ENCODE results near the gene LYPD4.

The LYPD4 gene

DNA sequence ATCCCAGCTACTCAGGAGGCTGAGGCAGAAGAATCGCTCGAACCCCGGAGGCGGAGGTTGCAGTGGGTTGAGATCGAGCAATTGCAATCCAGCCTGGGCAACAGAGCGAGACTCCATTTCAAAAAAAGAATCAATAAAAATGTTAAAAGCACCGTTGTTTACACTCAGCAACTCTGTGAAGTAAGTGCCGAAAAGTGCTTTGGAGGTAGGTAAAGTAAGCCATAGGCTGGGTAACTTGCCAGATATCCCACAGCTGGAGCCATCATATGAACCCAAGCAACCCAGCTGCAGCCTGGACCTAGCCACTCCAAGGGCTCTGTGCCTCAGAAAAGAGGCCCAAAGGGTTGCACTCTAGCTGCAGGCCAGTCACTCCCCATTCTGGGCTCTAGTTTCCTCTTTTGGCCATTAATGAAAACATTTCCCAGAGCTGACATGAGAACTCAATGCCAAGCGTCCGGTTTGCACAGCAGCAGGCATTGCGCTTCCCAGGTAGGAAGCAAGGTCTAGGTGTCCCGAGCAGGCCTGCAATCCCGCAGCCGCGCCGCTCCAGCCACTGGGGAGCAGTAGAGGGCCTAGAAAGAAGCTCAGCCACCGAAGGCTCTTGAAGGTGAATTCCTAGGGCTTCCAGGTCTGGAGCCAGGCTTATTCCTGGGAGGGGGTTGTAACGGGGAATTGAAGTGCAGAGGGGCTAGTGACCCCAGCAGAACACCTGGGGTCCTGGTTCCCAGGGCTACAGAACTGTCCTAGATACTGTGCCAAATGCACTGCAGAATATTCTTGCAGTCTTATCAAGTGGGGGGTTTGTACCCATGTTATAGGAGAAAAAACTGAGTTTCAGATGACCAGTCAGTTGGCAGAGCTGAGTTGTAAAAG lies 28.5 kb upstream of the LYPD4 start:
- DNase-seq, result peak in 9 of 14 donors; percentile 3 to 40 (median 10)

DNA sequence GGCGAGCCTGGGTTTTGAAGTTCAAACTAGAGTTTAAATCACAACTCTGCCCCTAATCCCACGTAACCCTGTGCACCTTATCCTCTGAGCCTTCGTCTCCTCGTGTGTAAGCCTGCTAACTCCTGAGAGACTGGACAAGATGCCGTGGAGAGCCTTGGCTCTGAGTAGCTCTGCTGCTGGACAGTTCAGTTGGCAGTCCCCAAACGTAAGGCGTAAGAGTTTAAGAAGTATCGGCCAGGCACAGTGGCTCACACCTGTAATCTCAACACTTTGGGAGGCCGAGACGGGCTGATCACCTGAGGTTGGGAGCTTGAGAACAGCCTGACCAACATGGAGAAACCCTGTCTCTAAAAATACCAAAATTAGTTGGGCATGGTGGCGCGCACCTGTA lies 27.9 kb upstream of the LYPD4 start:
- no peak for DNase-seq

DNA sequence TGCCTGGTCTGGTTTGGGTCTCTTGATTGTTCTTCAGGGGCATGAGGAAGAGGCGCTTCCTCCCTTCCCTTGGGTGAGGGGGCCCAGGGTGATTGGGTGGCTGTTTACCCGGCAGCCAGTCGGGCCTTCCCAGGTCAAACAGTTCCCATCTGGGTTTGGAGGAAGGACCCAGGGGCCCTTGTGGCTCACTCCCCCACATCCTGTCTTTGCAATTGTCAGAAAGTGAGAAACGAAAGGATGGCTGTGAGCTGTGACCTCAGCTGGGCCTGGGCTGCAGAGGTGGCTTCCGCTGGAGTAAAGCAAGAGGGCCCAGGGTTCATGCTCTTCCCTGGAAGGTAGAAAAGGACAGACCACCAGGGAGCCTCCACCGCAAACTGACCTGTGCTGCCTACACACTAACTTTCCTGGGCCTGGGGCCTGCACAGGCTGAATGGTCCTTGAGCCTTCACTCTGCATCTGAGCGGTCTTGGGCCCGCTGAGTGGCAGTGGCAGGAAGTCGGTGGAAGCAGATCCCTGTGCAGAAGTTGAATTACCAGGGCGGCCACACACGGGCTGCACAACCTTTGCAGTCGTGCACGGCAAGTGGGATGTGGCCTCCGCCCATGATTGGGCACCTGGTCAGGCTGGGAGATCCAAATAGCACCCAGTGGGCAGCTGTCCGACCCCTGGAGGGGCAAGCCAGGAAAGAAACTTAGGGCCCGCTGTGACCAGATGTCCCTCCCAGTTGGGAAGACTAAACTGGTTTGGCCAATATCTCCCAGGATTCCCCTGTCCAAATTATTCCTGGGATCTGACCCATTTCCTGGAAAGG lies 27.3 kb upstream of the LYPD4 start:
- DNase-seq, result peak in 6 of 14 donors; percentile 7 to 26 (median 12)

DNA sequence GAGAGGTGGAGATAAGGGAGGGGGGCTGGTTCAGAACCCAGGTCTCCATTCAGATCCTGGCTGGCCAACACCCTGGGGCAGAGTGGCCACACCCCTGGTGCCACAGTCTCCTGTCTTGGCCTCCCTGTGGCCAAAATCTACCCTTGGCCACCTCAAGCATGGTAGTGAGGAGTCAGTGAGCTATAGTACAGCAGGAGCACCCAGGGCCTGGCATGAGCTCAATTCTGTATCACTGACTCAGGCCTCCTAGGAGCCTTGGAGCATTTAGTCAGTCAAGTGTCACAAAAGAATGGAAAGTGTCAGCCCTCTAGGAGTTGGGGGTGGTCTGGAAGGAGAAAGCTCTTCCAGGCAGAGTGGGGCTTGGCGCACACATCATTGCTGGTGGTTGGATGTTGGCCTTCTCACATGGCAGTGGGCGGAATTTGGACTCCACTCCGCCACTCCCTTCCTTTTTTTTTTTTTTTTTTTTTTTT lies 26.0 kb upstream of the LYPD4 start:
- peak in 1 of 14 donors; percentile 23 for DNase-seq

DNA sequence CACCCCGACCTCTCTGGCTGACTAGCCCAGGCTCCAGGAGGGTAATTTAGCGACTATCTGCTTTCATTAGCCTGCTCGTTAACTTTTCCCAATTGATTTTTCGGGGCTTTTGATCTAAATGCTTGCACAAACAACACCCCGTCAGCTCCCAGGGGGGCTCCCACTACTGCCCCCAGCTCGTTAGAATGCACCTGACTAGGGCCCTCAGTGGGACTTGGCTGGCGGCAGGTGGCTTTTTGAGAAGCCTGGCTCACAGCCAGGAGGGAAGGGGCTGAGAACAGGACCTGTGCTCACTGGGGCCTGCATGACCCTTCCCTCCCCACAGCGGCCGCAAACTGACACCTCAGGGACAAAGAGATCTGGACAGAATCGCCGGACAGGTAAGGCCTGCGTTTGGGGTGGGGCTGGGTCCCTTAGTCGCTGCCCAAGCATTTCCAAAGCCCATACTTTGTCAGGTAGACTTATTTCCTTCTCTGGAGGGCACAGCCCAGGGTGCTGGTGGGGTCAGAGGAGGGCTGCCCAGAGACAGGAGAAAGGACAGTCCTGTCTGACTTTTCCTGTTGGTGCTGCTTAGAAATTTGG lies 25.0 kb upstream of the LYPD4 start:
- no peak for DNase-seq

DNA sequence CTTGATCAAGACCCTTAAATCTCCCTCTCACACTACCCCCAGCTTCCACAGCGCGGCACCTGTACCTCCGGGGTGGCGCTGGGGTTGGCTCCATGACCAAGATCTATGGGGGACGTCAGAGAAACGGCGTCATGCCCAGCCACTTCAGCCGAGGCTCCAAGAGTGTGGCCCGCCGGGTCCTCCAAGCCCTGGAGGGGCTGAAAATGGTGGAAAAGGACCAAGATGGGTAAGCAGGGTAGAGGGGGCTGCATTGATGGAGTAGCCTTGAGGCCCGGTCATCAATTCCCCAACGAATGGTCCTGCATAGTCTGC lies 24.5 kb upstream of the LYPD4 start:
- no peak for DNase-seq

DNA sequence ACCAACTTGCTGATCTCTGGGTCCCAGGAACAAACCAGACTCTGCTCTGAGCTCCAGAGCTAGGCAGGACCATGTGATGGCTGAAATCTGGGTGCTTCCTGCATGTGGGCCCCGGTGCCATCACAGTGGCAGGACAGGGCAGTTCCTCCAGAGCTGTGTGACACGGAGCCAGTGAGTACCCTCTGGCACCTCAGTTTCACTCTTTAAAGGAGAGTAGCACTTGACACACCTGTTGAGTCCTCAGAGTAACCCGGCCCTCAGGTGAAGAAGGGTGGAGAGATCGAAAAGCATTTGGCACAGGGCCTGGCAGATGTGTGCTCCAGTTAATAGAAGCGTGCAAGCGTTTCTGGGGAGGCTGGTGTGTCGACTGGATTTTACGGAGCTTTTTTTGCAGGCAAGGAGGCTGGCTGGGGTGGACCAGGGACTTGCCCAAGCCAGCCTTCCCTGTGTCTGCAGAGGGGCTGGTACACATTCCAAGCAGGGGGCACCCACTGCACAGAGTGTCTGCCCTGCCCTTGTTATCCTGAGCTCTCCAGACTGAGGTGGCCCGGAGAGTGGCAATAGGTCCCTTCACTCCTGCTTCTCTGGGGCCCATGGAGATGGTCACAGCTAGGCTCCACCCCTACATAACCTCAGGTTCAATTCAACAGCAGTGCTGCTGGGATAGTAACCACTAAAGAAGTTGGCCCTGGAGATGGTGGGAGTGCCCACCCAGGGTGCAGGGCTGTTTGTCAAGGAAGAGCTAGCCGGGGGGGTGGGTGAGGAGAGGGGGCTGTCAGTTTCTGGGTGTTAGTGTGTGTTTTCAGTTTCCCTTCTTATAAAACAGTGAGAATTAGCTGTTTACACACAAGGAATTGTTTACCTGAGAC lies 23.9 kb upstream of the LYPD4 start:
- no peak for DNase-seq

DNA sequence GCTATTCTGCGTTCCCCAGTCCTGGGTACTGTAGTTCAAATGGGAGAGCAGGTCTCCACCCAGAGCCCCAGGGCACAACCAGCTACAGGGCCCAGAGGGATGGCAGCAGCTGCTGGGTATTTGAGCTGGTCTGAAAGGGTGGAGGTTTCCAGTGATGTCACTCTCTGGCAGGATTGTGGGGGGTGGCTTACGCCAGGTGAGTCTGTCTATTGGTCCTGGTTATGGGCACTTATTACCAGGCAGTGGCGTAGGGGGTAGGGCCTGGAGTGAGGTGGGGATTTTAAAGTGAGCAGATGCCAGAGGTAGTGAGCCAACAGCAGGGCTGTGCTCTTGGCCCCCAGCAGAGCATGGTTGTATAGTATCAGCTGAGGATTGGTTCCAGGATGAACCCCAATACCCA lies 21.8 kb upstream of the LYPD4 start:
- no peak for DNase-seq

DNA sequence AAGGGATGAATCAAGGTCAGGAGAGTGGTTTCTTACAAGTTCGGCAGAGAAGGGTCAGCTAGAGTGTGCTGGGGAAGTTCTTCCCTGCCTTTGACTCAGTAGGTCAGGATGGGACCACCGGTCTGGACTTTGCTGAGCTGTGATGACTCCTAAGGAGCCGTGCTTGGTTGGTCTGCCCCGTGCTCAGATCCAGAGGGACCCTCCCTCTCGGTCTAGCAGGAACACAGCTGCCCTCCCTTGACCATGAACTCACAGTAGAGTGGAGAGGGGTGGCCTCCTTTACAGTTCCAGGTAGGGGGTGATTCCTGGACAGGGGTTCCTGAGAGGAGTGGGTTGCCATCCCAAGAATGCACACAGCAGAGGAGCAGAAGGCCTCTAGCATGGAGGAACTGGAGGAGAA lies 19.9 kb upstream of the LYPD4 start:
- no peak for DNase-seq

DNA sequence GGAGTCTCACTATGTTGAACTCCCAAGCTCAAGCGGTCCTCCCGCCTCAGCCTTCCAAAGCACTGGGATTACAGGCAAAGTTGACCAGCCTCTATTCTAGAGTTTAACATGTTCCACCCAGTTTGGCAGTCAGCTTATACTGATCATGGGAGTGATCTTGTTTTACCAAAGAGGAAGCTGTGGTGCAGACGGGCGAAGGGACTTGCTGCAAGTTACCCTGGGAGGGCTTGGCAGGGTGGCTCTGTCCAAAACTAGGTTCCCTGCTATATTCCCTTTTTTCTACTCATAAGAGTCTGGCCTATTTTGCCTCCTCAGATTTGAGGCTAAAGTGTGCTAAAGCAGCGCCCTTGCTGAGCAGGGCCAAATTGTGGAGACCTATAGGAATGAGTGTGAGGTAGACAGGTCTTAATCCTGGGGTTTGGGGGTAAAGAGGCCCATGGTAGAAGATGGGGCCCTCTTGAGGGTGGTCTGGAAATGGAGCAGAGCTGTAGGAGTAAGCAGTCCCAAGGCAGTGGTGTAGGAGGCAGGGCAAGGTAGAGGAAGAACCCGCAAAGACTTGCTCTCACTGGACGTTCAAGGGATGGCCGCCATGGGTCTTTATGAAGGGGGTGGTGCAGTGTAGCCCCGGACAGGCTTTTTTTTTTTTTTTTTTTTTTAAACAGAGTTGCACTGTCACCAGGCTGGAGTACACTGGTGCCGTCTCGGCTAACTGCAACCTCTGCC lies 18.9 kb upstream of the LYPD4 start:
- peak in 1 of 14 donors; percentile 4 for DNase-seq

DNA sequence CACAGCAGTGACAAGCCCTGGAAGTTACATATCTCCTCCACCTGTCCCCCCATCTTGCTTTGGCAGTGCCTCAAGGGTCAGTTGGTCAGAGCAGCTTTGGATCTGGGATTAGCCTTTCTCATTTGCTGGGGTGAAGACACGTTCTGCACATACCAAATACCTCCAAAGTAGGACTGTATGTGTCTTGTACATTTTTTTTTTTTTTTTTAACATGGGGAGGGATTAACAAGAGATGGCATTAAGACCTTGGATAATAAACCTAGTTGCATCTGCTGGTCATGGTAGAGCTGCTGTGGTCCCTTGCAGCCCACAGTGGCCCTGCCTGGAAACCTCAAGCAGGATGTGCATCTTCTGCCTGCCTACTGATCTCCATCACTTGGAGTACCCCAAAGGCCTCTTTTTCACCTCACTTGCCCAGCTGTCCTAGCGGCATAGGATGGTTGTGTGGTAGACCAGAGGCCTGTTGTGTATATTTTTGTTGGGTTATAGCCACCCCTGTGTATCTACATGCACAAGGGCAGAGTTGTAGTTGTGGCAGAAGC lies 18.0 kb upstream of the LYPD4 start:
- DNase-seq, result no peak

DNA sequence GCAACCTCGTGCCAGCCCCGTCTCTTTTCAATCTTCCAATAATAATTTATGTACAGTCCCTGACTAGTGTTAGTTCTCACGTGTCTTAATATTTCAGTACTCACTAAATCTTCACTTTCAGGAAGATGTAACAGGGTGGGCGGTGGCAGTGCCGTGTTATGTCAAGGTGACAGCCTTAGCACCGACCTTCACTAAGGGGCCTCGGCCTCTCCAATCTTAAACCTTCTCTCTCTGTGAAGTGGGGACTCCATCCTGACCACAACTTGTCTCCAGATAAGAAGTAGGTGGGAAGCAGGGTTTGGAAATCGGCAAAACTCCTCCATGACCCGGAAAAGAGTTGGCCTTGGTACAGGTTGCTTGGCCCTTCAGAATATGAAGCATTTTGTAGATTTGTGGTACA lies 17.4 kb upstream of the LYPD4 start:
- no peak for DNase-seq

DNA sequence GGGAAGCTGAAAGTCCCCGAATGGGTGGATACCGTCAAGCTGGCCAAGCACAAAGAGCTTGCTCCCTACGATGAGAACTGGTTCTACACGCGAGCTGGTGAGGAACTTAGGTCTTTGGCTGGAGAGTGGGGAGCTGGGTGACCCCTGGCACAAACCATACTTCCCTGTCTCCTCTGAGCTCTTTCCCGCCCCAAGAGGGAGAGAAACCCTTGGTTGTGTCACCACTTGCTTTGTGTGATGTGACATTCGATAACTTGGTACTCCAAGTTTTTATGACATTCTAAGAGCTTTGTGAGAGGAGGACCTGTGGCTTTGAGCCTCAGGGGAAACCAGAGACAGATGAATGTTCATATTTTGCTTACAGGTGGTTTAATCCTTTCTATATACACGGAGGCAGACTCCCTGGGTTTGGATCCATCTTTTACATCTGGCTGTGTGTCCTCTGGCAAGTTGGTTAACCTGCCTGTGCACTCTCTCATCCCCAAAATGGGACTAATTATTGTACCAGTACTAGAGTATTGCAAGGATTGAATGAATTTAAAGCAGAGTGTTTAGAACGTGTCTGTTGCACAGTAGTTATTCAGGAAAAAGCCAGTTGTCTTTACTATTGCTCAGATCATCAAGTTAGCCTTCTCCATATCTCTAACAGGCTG lies 16.8 kb upstream of the LYPD4 start:
- DNase-seq, result no peak

DNA sequence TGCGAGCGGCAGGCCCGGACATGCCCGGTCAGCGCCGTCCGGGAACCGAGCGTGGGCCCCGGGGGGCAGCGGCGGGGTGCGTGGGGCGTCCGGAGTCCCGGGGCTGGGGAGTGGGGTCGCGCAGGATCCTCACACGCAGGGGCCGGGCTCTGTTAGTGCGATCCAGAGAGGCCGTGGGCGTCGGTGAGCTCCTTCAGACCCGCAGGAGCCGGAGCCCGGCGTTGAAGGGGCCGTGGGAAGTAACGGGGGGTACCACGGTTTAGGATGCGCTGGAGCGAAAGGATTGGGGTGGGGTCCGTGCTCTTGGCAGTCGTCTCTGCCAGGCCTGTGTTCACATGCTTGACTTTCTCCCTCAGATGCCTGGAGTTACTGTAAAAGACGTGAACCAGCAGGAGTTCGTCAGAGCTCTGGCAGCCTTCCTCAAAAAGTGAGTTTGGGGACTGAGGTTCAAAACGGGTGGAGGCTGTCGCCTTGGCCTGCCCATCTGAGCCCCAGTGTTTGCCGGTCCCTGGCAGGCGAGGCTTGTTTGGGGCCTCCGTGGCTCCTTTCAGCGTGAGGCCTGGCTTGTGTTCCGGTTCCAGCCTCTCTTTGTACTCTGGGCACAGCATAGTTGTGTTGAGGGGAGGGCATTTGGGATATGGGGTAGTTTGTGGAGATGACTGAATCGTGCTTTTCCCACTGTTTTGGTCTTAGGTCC lies 16.1 kb upstream of the LYPD4 start:
- DNase-seq, result no peak

DNA sequence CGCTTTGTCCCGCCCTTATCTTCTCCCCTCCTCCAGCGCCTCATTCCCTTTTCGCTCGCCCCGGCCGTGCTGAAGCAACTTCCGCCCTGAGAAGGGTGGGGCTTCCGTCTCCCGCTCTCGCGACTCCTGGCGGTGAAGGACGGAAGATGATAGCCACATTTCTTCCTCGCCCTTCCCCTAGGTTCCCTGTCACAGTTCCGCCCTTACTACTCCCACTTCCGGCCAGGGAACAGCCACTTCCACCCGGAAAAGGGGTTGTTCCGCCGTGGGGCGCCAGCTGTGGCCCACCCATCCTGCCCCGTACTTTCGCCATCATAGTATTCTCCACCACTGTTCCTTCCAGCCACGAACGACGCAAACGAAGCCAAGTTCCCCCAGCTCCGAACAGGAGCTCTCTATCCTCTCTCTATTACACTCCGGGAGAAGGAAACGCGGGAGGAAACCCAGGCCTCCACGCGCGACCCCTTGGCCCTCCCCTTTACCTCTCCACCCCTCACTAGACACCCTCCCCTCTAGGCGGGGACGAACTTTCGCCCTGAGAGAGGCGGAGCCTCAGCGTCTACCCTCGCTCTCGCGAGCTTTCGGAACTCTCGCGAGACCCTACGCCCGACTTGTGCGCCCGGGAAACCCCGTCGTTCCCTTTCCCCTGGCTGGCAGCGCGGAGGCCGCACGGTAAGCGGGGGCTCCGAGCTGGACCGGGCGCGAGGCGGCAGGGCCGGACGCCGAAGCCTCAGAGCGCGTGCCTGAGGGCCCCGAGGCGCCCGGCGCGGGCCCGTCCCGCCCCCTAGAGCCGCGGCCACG lies 15.3 kb upstream of the LYPD4 start, which contains the start of gene RPS19:
Gene RPS19 (plus strand): TSS at position 638 of the 801 bp plus-strand sequence. CDS start 520 bp downstream, outside the sequence.
- peak; percentile 88 to 100 (median 98) for DNase-seq

DNA sequence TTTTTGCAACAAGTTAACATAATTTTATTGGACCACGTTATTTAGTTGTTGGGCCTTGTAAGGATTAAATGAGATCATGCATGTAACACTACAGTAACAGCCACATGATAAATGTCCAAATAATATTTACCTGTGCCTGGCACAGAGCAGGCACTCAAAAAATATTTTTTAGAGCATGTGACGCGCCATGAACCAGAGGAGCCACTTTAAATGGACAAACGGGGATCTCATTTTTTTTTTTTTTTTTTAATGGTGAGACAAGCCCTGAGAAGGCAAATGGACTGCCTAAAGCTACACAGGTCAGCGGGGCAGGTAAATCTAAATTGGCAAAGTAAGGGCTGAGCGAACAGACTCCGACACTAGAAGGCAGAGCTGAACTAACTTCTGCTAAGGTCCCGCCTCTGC lies 14.7 kb upstream of the LYPD4 start:
- DNase-seq, result no peak

DNA sequence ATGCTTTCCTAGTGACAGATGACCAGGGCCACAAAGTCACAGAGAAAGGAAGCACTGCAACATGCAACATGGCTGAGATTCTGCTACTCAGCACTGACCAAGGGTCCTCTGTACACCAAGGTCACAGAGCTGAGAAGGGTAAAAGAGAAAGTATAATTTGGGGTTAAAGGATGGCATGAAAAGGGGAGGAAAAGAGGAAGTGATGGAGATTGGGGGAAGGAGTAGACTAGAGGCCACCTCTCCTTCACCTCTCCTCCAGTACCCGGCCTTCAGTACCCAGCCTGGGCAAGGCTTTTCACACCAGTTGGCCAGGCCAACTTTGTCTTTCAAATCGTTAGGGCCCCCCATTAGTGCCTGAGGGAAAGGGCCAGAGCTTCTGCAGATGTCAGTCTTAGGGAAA lies 9.3 kb upstream of the LYPD4 start:
- DNase-seq, result no peak

DNA sequence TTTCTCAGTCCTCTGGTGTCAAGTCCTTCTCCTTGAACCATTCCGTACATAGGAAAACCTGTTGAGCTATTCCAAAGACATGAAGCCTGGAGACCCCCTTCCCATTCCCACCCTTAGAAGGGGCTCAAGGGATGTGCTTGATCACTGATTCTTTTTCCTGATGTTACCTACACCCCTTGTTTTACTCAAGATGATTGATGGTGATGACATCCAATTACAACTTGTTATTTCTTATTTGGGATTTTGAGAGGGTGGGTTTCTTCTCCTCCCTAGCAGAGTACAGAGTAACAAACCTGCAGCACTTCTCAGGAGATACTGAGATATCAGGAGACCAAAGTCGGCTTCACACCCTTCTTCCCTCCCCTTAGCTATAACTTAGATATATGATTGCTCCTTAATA lies 8.9 kb upstream of the LYPD4 start:
- DNase-seq, result no peak

DNA sequence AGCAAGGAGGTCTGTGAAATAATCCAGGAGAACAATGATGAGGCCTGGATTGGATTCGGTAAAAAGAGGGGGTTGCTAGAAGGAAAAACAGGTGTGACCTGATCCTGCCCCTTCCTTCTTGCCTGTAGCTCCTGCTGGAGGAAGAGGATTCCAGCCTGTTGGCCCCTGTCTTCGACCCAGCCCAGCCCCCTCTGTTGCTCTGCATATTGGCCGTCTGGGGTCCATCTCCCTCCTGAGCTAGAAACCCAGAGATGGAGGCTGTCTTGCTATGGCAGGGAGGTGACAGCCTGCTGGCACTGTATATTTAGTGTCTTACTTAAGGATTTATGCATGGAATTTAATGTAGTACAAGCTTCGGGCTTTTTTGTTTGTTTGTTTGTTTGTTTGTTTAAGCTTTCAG lies 7.0 kb upstream of the LYPD4 start:
- no peak for DNase-seq
